HCT116 (cell line): ENCODE measurements around the gene CCDC40.

Experiments
- EZH2 ChIP-seq: fragments of 200-600 bp; sonication (generic); IDR thresholded peaks from 2 replicates; pipeline ENCODE4 v1.6.1; 2017; ENCODE audit warnings: antibody characterized with exemption, mixed run types
- FOSL1 ChIP-seq: IDR thresholded peaks from 2 replicates; pipeline ENCODE4 v1.6.1; 2012; ENCODE audit warnings: low read depth
- POLR2A ChIP-seq: IDR thresholded peaks from 2 replicates; pipeline ENCODE4 v1.7.0; 2011; ENCODE audit warnings: borderline replicate concordance; ENCODE audit not compliant: insufficient read depth, insufficient read length; ENCODE audit errors: extremely low read depth
- POLR2AphosphoS5 ChIP-seq: IDR thresholded peaks from 2 replicates; pipeline ENCODE4 v1.6.1; 2011; ENCODE audit warnings: mild to moderate bottlenecking, low read depth, low read length, moderate library complexity
- ZNF274 ChIP-seq: fragments of 200-500 bp; sonication (Bioruptor generic); IDR thresholded peaks from 2 replicates; pipeline ENCODE4 v1.6.1; 2014; ENCODE audit warnings: mild to moderate bottlenecking, low read depth, low read length, inconsistent platforms
- TF ChIP-seq, protein P1 (sequence below), 3 experiments: fragments of 200-600 bp in 1 of 3; sonication (generic) in 1 of 3; IDR thresholded peaks in 2 of 3; conservative IDR thresholded peaks in 1 of 3; 2 replicates each; pipeline ENCODE4 v1.5.1; 2012 to 2017; ENCODE audit warnings: low read depth in 2 of 3, low read length in 2 of 3, antibody characterized with exemption in 1 of 3, borderline replicate concordance in 1 of 3, control low read depth in 1 of 3, mild to moderate bottlenecking in 1 of 3, mixed read lengths in 1 of 3, mixed run types in 1 of 3, moderate library complexity in 1 of 3; ENCODE audit not compliant: insufficient read depth in 1 of 3
- TF ChIP-seq, protein P2 (sequence below): IDR thresholded peaks from 2 replicates; pipeline ENCODE4 v1.6.1; 2012
- TF ChIP-seq, protein P3 (sequence below): IDR thresholded peaks from 2 replicates; pipeline ENCODE4 v1.6.1; 2012; ENCODE audit warnings: low read depth
- TF ChIP-seq, protein P4 (sequence below): IDR thresholded peaks from 2 replicates; pipeline ENCODE4 v1.6.1; 2012

DNA sequence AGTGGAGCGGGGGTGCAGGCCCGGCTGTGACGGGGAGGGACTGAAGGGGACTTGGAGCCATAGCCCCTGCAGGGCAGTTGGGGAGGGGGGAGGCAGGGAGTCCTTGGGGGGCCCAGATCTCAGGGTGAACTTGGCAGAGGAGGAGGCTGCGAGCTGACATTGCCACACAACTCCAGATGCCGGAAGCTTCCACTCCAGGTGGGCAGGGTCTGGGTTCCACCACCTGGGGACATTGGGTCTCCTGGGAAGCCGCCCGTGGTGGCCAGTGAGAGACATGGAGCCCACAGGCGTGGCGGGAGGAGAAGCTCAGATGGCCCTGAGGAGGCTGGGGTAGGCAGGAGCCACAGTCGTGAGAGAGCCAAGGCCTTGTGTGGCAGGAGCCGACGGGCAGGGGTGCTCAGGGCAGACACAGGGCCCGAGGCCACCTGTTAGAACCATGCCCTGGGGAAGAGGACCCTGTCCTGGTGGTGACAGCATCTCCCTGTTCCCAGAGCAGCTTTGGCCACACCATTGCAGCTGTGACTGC is 46.8 kb downstream of the CCDC40 start:
- TF ChIP-seq, protein P1, sequence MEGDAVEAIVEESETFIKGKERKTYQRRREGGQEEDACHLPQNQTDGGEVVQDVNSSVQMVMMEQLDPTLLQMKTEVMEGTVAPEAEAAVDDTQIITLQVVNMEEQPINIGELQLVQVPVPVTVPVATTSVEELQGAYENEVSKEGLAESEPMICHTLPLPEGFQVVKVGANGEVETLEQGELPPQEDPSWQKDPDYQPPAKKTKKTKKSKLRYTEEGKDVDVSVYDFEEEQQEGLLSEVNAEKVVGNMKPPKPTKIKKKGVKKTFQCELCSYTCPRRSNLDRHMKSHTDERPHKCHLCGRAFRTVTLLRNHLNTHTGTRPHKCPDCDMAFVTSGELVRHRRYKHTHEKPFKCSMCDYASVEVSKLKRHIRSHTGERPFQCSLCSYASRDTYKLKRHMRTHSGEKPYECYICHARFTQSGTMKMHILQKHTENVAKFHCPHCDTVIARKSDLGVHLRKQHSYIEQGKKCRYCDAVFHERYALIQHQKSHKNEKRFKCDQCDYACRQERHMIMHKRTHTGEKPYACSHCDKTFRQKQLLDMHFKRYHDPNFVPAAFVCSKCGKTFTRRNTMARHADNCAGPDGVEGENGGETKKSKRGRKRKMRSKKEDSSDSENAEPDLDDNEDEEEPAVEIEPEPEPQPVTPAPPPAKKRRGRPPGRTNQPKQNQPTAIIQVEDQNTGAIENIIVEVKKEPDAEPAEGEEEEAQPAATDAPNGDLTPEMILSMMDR (IDR thresholded peaks at IDR 0.05 in 2 of 3, conservative IDR thresholded peaks at IDR 0.05 in 1 of 3; ENCODE audit: borderline replicate concordance in 1 of 3, insufficient read depth in 1 of 3, low read depth in 2 of 3, low read length in 2 of 3): no peak
- TF ChIP-seq POLR2A (no peak), ZNF274 (no peak), FOSL1 (no peak), EZH2 (no peak), POLR2AphosphoS5 (no peak)
- TF ChIP-seq, protein P2, sequence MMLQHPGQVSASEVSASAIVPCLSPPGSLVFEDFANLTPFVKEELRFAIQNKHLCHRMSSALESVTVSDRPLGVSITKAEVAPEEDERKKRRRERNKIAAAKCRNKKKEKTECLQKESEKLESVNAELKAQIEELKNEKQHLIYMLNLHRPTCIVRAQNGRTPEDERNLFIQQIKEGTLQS: no peak
- TF ChIP-seq, protein P3, sequence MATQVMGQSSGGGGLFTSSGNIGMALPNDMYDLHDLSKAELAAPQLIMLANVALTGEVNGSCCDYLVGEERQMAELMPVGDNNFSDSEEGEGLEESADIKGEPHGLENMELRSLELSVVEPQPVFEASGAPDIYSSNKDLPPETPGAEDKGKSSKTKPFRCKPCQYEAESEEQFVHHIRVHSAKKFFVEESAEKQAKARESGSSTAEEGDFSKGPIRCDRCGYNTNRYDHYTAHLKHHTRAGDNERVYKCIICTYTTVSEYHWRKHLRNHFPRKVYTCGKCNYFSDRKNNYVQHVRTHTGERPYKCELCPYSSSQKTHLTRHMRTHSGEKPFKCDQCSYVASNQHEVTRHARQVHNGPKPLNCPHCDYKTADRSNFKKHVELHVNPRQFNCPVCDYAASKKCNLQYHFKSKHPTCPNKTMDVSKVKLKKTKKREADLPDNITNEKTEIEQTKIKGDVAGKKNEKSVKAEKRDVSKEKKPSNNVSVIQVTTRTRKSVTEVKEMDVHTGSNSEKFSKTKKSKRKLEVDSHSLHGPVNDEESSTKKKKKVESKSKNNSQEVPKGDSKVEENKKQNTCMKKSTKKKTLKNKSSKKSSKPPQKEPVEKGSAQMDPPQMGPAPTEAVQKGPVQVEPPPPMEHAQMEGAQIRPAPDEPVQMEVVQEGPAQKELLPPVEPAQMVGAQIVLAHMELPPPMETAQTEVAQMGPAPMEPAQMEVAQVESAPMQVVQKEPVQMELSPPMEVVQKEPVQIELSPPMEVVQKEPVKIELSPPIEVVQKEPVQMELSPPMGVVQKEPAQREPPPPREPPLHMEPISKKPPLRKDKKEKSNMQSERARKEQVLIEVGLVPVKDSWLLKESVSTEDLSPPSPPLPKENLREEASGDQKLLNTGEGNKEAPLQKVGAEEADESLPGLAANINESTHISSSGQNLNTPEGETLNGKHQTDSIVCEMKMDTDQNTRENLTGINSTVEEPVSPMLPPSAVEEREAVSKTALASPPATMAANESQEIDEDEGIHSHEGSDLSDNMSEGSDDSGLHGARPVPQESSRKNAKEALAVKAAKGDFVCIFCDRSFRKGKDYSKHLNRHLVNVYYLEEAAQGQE: no peak
- TF ChIP-seq, protein P4, sequence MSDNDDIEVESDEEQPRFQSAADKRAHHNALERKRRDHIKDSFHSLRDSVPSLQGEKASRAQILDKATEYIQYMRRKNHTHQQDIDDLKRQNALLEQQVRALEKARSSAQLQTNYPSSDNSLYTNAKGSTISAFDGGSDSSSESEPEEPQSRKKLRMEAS: no peak
